T-helper 9 cell (primary cell): ENCODE results near the gene AGBL3.
"Not testable (repeated sequence)": the region's sequence is repeated elsewhere in the genome, so short reads cannot be mapped to it uniquely, and the experiment has no call there.

Experiments used
- DNase-seq: peaks from one replicate; pipeline ENCODE4 v3.0.0-alpha.2; 2020

The AGBL3 gene

GRCh38 chr7:135169141-135169963 lies 183.0 kb downstream of the AGBL3 start:
- DNase-seq = peak; percentile 48

GRCh38 chr7:135169964-135170273 lies 183.6 kb downstream of the AGBL3 start:
- no peak for DNase-seq

DNA sequence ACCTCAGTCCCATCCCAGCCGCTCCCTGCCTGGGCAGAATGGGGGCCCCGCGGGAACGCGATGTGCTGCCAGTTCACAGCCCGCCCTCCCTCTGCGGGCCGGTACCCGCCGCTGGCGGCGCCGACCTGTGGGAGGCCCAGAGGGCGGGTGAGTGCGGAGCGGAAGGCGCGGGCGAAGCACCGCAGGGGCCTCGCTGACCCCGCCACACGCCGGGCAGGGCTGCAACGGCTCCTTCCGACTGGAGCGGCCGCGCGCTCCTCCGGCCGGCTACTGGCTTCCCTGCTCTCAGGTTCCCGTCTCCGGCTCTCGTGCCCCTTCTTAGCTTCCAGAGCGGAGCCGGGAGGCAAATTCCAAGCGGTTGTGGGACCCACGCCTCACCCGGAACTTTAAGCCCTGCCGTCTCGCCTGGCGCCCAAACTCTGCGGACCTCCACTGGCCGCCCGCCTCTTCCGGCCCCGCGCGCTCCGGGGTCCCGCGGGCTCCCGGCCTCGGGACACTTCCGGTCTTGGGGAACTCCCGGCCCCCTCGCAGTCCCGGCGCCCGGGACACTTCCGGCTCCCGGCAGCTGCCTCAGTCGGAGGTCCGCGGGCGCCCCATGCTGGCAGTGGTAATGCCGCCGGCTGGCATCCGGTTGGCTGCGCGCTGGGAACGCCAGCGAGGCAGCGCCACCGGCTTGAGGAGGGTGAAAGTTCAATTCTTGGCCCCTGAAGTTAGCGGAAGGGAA lies 184.1 kb downstream of the AGBL3 start, which contains the start of gene CYREN:
CYREN (minus strand) TSS at position 434 of the 724 bp plus-strand sequence. CDS start 1,785 bp downstream, outside the sequence.
- peak; percentile 84 for DNase-seq

GRCh38 chr7:135170998-135171481 lies 184.7 kb downstream of the AGBL3 start:
- not testable (repeated sequence) for DNase-seq

- DNase-seq = not testable (repeated sequence)
Observed at GRCh38 chr7:135171581-135172291, 185.4 kb downstream of the AGBL3 start.

- not testable (repeated sequence) for DNase-seq
Observed at GRCh38 chr7:135173916-135174315, 187.6 kb downstream of the AGBL3 start.

GRCh38 chr7:135174941-135175340 lies 188.6 kb downstream of the AGBL3 start:
- no peak for DNase-seq

DNA sequence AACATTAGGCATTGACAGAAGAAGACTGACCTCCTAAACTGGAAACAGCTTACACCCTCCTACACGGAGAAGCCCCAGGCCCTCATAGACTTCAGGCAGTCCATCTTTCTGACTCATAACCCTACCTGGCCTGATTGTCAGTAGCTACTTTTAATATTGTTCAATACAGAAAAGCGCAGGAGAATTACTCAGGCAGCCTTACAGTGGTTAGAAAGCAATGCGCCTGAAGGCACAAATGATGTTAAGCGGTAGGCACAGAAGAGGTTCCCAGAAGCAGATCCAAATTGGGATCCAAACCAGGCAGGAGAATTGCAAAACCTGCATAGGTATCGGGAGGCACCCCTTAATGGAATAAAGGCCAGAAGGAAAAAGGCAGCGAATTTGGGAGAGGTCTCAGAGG lies 189.6 kb downstream of the AGBL3 start:
- no peak for DNase-seq

DNA sequence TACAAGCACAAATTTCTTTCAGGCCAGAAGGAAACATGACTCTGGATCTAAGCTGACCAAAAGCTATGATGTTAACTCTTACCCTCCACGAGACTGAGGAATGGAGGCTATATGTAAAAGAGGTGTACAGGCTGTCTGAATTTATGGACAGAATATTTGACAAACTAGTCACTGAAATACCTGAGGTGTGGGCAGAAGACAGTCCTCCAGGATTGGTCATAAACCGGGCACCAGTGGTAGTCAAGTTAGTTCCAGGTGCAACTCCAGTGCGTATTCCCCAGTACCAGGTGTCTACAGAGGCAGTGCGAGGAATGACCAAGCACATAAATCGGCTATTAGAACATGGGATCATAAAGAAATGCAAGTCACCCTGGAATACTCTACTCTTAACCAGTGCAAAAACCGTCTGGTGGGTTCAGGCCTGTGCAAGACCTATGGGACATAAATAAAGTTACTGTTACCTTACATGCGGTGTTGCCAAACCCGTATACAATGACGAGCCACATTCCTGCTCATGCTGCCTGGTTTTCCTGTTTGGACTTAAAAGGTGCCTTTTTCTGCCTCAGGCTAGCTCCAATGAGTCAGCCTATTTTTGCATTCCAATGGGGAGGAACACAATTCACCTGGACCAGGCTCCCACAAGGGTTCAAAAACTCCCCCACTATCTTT lies 190.9 kb downstream of the AGBL3 start:
- DNase-seq = no peak

DNA sequence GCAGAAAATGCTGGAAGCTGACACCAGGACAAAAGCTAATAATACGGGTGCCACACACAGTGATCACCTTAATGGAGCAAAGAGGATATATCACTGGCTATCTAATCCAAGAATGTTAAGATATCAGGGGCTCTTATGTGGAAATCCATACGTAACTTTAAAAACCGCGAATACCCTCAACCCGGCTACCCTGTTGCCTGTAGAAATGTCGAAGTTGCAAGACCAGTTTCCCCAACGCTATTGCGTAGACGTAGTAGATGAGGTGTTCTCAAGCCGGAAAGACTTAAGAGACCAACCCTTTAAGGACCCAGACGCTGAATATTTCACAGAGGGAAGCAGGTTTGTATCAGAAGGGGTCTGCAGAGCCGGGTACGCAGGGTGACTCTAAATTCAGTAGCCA lies 192.1 kb downstream of the AGBL3 start:
- DNase-seq = no peak

GRCh38 chr7:135179321-135179925 lies 193.1 kb downstream of the AGBL3 start:
- DNase-seq = no peak

- DNase-seq = no peak
Observed at GRCh38 chr7:135180122-135180521, 193.8 kb downstream of the AGBL3 start.

DNA sequence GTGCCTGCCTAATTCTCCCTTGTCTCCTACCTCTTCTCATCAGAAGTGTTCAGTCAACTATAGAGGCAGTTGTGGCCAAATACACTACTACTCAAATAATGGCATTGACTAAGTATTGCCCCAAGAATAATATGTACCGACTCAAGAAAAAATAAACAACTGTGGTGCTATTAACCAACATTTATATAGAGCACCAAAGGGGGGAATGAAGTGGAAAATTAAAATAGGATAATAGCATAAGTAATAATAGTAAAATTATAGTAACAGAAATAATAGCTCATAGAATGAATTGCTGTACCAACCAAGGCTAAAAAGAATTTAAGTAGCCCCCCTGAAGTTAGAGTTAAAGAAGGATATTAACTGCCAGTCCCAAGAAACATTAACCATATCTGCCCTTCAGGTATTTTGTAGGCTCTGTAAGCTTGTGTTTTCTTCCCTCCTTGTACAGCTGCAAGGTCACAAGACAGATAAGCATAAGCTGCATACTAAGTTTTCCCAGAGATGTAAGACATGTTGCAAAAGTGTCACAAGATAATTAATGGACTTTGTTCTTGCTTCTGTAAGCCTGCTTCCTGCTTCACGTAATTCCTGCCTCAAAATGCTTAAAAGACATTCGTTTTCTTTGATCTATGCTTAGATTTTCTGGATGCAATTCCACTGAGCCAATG lies 195.1 kb downstream of the AGBL3 start:
- no peak for DNase-seq

- DNase-seq = no peak
Observed at GRCh38 chr7:135181929-135182678, 195.8 kb downstream of the AGBL3 start.

GRCh38 chr7:135183478-135183877 lies 197.2 kb downstream of the AGBL3 start:
- DNase-seq = no peak

DNA sequence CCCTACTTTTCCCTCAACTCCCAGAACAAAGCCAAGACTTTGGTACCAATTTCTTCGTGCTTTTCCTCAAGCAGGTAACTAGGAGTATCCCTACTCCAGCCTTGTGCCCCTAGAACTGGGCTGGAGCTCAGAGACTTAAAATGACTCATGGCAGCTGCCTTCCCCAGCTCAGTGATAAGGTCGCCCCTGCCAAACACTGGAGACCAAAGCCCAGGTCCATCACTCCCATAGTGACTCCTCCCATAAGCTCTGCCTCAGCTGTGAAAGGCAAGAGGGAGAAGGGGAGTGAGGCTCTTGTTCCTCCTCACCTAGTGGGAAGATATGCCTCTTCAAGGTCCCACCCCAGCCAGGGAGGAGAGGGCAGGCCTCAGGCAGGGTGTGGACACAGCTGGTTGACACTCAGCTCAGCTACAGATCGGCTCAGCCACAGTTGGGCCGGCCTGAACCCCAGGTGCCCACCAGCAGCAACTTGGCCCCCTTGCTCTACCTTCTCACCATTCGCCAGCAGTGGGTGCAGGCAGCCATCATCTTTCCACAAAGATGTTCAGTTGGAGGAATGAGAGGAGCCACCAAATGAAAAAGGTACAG lies 198.0 kb downstream of the AGBL3 start:
- DNase-seq = no peak
